ENCODE data around the gene KIFBP.

Gene KIFBP

GRCh38 chr10:69052736-69053135, 64.1 kb downstream of the KIFBP start:
- no peak overlapping the region for H3K9ac ChIP-seq (ENCODE audit: low read depth, low read length, poor library complexity, severe bottlenecking)
- H3K9me2 ChIP-seq (replicated peaks; ENCODE audit: low read depth, low read length), result no peaks in the 10 kb centered on the region
- H4K20me1 ChIP-seq (ENCODE audit: insufficient read depth, low read length, poor library complexity, severe bottlenecking), result no peaks in the 10 kb centered on the region
- no peaks in the 10 kb centered on the region for H3K27me3 ChIP-seq (ENCODE audit: insufficient read depth, low read length, poor library complexity, severe bottlenecking)
- no peaks in the 10 kb centered on the region for H3K9me3 ChIP-seq (ENCODE audit: insufficient read depth, low read depth, low read length)
- H3K4me1 ChIP-seq (ENCODE audit: insufficient read depth, low read length, poor library complexity, severe bottlenecking), result peaks cover 7% of the 10 kb centered on the region
- H3F3A ChIP-seq (ENCODE audit: low read depth), result no peaks in the 10 kb centered on the region
- H3K4me3 ChIP-seq (ENCODE audit: low read length, poor library complexity, severe bottlenecking), result no peak overlapping the region
- no peaks in the 10 kb centered on the region for H3K79me2 ChIP-seq (ENCODE audit: insufficient read depth, low read length)
- H3K4me2 ChIP-seq (ENCODE audit: low read depth, low read length, poor library complexity, severe bottlenecking), result no peak overlapping the region
- H2AFZ ChIP-seq (ENCODE audit: low read length), result no peak overlapping the region
- TF ChIP-seq CTCF (conservative IDR thresholded peaks at IDR 0.05; ENCODE audit: low read length) (no peak), EZH2phosphoT487 (IDR thresholded peaks at IDR 0.05; ENCODE audit: borderline replicate concordance) (no peak)
- H3K36me3 ChIP-seq (ENCODE audit: insufficient read depth, low read length), result no peaks in the 10 kb centered on the region

GRCh38 chr10:69055241-69055640, 66.6 kb downstream of the KIFBP start:
- TF ChIP-seq EZH2phosphoT487 (IDR thresholded peaks at IDR 0.05; ENCODE audit: borderline replicate concordance), result no peak
- TF ChIP-seq CTCF (conservative IDR thresholded peaks at IDR 0.05; ENCODE audit: low read length), result no peak
- no peaks in the 10 kb centered on the region for H3K36me3 ChIP-seq (ENCODE audit: insufficient read depth, low read length)

GRCh38 chr10:69056129-69056528, 67.5 kb downstream of the KIFBP start:
- H3F3A ChIP-seq (ENCODE audit: low read depth), result no peaks in the 10 kb centered on the region
- no peak overlapping the region for H3K4me2 ChIP-seq (ENCODE audit: low read depth, low read length, poor library complexity, severe bottlenecking)
- no peaks in the 10 kb centered on the region for H3K9me3 ChIP-seq (ENCODE audit: insufficient read depth, low read depth, low read length)
- H3K36me3 ChIP-seq (ENCODE audit: insufficient read depth, low read length), result no peaks in the 10 kb centered on the region
- H3K27me3 ChIP-seq (ENCODE audit: insufficient read depth, low read length, poor library complexity, severe bottlenecking), result no peaks in the 10 kb centered on the region
- H3K4me1 ChIP-seq (ENCODE audit: insufficient read depth, low read length, poor library complexity, severe bottlenecking), result peaks cover 11% of the 10 kb centered on the region
- no peaks in the 10 kb centered on the region for H4K20me1 ChIP-seq (ENCODE audit: insufficient read depth, low read length, poor library complexity, severe bottlenecking)
- H2AFZ ChIP-seq (ENCODE audit: low read length), result no peak overlapping the region
- H3K9me2 ChIP-seq (replicated peaks; ENCODE audit: low read depth, low read length), result no peaks in the 10 kb centered on the region
- no peak overlapping the region for H3K4me3 ChIP-seq (ENCODE audit: low read length, poor library complexity, severe bottlenecking)
- TF ChIP-seq EZH2phosphoT487 (IDR thresholded peaks at IDR 0.05; ENCODE audit: borderline replicate concordance) (no peak), CTCF (conservative IDR thresholded peaks at IDR 0.05; ENCODE audit: low read length) (no peak)
- H3K9ac ChIP-seq (ENCODE audit: low read depth, low read length, poor library complexity, severe bottlenecking), result no peak overlapping the region
- no peaks in the 10 kb centered on the region for H3K79me2 ChIP-seq (ENCODE audit: insufficient read depth, low read length)

More at GRCh38 chr10:69055241-69055640, 66.6 kb downstream of the KIFBP start:
- H2AFZ ChIP-seq (ENCODE audit: low read length), result no peak overlapping the region
- H3F3A ChIP-seq (ENCODE audit: low read depth), result no peaks in the 10 kb centered on the region
- H3K79me2 ChIP-seq (ENCODE audit: insufficient read depth, low read length), result no peaks in the 10 kb centered on the region
- peaks cover 11% of the 10 kb centered on the region for H3K4me1 ChIP-seq (ENCODE audit: insufficient read depth, low read length, poor library complexity, severe bottlenecking)
- H3K9me2 ChIP-seq (replicated peaks; ENCODE audit: low read depth, low read length), result no peaks in the 10 kb centered on the region
- H3K4me2 ChIP-seq (ENCODE audit: low read depth, low read length, poor library complexity, severe bottlenecking), result no peak overlapping the region
- H4K20me1 ChIP-seq (ENCODE audit: insufficient read depth, low read length, poor library complexity, severe bottlenecking), result no peaks in the 10 kb centered on the region
- H3K27me3 ChIP-seq (ENCODE audit: insufficient read depth, low read length, poor library complexity, severe bottlenecking), result no peaks in the 10 kb centered on the region
- H3K9ac ChIP-seq (ENCODE audit: low read depth, low read length, poor library complexity, severe bottlenecking), result no peak overlapping the region
- H3K9me3 ChIP-seq (ENCODE audit: insufficient read depth, low read depth, low read length), result no peaks in the 10 kb centered on the region
- no peak overlapping the region for H3K4me3 ChIP-seq (ENCODE audit: low read length, poor library complexity, severe bottlenecking)

All from Loucy (cell line).